ENCODE results near the gene SYNRG.
"Not testable (repeated sequence)": the region's sequence is repeated elsewhere in the genome, so short reads cannot be mapped to it uniquely, and the experiment has no call there.

Gene SYNRG

DNA sequence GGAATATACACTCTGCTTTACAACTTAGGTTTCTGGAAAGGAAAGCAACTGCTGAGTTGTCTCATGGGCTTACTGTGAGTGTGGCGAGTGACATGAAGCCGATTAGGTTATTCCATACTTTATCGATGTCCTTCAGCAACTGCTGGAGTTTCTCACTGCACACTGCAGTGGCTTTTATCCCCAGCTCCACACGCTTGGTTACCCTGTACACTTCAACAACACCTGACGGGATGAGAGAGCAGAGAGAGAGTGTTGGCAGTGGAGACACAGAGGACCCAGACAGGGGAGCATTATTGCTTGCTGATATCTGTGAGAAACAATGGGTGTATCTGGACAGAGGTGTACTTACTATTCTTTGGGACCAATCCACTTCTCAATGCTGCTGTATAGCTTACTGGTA is 73.3 kb downstream of the SYNRG start:
- no peak for DNase-seq

- no peak for DNase-seq
Observed at GRCh38 chr17:37532756-37533155, 76.5 kb downstream of the SYNRG start.

- DNase-seq: no peak
Observed at GRCh38 chr17:37530420-37530819, 78.8 kb downstream of the SYNRG start.

- peak in 1 of 2 donors; percentile 2 for DNase-seq
Observed at GRCh38 chr17:37527249-37527851, 81.9 kb downstream of the SYNRG start.

- no peak for DNase-seq
Observed at GRCh38 chr17:37523715-37524219, 85.5 kb downstream of the SYNRG start.

DNA sequence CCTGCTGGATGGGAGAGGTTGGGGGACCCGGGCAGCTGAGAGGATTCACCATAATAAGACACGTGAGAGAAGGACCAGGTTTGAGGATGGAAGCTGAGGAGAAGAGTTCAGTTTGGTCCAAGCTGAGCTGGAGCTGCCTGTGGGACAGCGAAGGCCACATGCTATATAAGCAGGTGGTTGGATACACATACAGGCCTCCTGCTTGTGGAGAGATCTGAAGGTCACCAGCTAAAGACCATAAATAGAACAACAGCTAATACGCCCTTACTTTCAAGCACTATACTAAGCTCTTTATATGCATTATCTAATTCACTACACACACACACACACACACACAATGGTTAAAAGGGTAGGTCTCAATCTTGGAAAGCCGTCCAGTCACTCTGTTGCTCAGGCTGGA is 87.4 kb downstream of the SYNRG start:
- DNase-seq: no peak

- DNase-seq: no peak
Observed at GRCh38 chr17:37520174-37520573, 89.0 kb downstream of the SYNRG start.

- no peak for DNase-seq
Observed at GRCh38 chr17:37519251-37519985, 89.8 kb downstream of the SYNRG start.

DNA sequence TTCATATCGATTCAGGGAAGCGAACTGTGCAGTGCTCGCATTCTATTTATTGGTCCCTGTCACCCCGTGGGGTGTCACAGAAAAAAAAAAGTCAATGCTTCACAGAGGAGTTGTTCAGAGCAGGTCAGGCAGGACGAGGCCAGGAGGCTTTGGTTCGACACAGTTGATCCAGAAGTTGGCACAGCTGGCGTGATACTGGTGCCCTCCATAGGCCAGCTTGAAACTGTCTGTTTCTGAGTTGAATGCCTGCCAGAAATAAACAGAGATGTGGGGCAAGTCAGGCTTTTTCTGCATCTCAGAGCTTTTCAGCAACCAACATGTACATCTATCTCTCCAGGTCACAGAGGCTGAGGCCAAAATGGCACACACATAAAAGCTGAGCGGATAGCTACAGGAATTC is 90.4 kb downstream of the SYNRG start:
- DNase-seq: no peak

DNA sequence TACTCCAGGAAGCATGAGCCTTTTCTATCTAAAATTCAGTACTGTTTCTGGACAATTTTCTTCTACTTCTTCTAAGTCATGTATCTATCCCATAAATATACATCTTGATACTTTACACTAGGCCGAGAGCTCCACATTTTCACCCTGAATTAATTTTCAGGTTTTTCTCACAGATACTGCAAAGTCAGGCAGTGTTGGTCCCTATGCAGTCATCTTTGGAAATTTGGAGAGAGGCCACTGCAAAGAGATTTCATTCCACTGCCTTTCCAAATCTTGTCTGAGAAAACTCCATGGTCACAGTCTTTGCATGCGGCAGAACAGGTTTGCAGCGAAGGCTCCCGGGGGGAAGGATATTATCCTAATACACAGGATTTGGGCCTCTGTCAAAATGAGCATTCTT is 91.3 kb downstream of the SYNRG start:
- no peak for DNase-seq

DNA sequence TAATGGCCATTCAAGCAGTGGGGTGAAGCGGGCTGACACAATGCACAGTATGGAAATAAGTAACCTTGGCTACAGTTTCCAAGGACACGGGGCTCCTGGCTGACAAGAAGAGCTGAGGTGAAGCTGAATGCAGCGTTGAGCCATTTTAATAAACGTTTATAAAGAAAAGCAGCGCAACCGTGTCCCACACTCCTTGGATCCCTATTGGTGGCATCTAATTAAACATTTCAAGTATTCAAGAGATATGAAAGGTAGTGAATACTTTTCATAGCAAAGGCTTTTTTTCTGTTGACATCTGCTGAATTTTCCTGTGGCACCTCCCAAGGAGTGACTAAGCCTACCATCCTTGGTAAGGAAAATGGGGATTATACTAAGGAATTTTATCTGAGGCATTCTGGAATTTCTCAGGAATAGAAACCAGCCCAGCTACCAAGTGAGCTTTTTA is 93.1 kb downstream of the SYNRG start:
- DNase-seq: no peak

DNA sequence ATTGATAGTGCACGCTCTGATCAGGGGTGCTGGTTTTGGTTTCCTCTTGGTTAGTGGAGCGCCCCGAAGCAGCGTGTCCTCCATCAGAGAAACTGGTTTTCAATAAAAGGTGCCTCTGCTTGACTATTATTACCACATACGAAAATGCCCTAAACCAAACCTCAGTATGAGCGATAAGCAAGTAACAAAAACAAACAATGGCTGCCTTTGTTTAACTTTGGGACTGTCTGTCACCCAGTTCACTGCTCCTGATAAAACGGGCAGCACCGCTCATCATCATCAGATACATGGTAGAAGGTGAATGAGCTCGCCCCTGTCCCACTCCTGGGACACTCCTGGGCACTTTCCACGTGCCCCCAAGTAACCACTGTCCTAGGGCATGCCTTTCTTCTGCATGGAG is 95.5 kb downstream of the SYNRG start:
- no peak for DNase-seq

DNA sequence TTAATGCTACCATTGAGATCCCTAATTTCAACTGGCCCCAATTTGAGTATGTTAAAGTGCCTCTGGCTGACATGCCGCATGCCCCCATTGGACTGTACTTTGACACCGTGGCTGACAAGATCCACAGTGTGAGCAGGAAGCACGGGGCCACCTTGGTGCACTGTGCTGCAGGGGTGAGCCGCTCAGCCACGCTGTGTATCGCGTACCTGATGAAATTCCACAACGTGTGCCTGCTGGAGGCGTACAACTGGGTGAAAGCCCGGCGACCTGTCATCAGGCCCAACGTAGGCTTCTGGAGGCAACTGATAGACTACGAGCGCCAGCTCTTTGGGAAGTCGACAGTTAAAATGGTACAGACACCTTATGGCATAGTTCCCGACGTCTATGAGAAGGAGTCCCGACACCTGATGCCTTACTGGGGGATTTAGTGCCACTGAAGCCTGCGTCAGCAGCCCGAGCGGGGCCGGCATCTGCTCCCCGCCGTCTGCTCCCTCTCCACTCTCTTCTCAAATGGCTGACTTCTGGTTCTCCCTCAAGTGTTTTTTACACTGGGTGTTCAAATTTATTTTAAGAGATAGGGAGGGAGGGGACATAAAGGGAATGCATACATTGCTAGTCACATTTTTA is 96.7 kb downstream of the SYNRG start:
- DNase-seq: no peak

DNA sequence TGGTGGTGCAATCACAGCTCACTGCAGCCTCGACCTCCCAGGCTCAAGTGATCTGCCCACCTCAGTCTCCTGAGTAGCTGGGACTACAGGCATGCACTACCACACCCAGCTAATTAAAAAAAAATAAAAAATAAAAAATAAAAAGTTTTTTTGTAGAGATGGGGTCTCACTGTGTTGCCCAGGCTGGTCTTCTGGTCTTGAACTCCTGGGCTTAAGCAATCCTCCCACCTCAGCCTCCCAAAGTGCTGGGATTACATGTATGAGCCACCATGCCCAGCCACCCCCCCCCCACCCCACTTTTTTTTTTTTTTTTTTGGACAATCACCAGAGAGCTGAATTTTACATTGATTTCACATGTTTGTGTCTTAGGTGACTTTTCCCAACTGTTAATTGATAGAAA is 97.6 kb downstream of the SYNRG start:
- DNase-seq: not testable (repeated sequence)

GRCh38 chr17:37510056-37510455 is 99.2 kb downstream of the SYNRG start:
- DNase-seq: no peak

GRCh38 chr17:37507111-37507510 is 102.1 kb downstream of the SYNRG start:
- DNase-seq: no peak

DNA sequence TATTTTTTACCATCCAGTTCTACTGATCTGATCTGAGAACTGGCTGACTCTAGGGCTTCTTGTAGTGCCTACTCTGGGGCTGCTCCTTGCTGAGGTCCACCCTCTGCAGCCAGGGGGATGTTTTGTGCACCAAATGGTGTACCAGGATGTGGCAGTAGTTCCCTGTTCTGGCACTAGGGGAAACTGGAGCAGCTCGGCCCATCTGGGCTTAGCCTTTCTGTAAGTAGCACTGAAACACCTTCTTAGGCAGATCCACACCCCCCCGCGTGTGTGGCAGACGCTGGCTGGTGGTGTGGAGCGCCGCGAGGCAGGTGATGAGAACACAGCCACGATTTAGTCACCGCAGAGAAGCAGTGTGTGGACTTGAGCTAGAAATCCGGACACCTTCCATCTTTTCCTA is 102.5 kb downstream of the SYNRG start:
- peak in 1 of 2 donors; percentile 18 for DNase-seq

GRCh38 chr17:37505333-37505732 is 103.9 kb downstream of the SYNRG start:
- no peak for DNase-seq

DNA sequence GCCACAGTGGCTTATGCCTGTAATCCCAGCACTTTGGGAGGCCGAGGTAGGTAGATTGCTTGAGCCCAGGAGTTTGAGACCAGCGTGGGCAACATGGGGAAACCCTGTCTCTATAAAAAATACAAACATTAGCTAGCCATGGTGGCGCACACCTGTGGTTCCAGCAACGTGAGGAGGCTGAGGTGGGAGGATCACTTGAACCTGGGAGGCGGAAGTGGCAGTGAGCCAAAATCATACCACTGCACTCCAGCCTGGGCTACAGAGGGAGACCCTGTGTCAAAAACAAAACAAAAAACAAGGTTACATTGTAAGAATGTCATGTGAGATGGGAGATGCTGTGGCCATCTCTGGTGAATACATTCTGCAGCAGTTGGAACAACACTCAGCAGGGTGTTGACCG is 106.1 kb downstream of the SYNRG start:
- no peak for DNase-seq

GRCh38 chr17:37502009-37502936 is 106.9 kb downstream of the SYNRG start:
- DNase-seq: no peak

GRCh38 chr17:37500378-37500777 is 108.8 kb downstream of the SYNRG start:
- no peak for DNase-seq

DNA sequence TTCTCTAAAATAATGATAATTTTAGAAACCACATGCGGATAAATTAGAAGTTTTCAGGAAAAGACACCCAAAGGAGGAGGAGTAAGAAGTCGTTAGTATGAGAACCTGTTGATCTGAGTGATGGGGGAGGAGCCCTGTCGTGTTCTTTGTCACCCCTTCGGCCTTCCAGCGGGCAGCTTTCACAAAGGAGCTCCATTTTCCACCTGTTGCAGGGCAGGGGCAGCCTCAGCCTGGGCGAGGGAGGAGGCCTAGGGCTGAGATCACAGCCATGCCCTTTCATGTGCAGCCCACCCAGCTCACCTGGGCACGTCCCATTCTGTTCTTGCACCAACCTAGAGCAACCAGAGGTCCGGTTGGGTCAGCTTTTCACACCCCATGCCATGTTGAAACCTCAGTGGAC is 114.2 kb downstream of the SYNRG start:
- no peak for DNase-seq

DNA sequence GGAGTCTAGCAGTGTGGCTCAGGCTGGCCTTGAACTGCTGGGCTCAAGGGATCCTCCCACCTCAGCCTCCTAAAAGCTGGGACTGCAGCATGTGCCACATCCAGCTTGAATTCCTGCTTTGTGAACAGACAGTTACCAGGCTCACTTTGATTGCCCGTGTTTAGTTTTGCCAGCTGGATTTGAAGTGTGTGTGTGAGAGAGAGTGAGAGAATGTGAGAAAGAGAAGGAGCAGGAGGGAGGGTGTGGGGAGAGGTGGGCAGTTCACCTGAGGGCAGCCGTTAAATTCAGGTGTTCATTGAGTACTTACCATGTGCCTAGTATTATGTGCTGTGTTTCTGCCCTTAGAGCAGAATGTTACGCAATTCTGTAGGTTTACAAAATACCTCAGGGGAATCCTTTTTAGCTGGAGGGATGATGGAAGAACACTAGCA is 114.8 kb downstream of the SYNRG start:
- no peak for DNase-seq

Measured in stimulated activated CD4-positive, alpha-beta T cell treated with anti-CD3 and anti-CD28 coated beads, Interleukin-2, amount 100 ng/mL, for 48 hours (primary cell).